SJSA1 (cell line): Measurements from ENCODE around the gene CCDC85C. TPM values are rescaled to one million over a fixed set of nuclear protein-coding genes. Genes with fewer than 3 reads are reported as not detected.

Experiments used
- DNase-seq, 2 experiments: peaks; one replicate each; pipeline ENCODE4 v3.0.0-alpha.2; 2015 to 2020; ENCODE audit warnings: low spot score in 2 of 2, low read depth in 1 of 2
- H3K27ac ChIP-seq: fragments of 250-450 bp; sonication (Bioruptor Pico); 2 replicates; pipeline ENCODE4 v1.5.1; 2020; ENCODE audit warnings: mild to moderate bottlenecking, moderate library complexity
- H3K27me3 ChIP-seq: fragments of 250-450 bp; sonication (Bioruptor Pico); replicated peaks from 2 replicates; pipeline ENCODE4 v1.5.1; 2020; ENCODE audit warnings: mild to moderate bottlenecking, moderate library complexity
- H3K36me3 ChIP-seq: fragments of 250-450 bp; sonication (Bioruptor Pico); 2 replicates; pipeline ENCODE4 v1.5.1; 2020; ENCODE audit warnings: mild to moderate bottlenecking
- H3K4me1 ChIP-seq: fragments of 250-450 bp; sonication (Bioruptor Pico); replicated peaks from 2 replicates; pipeline ENCODE4 v1.6.1; 2021; ENCODE audit warnings: mild to moderate bottlenecking
- H3K4me3 ChIP-seq: fragments of 250-450 bp; sonication (Bioruptor Pico); 2 replicates; pipeline ENCODE4 v1.5.1; 2020; ENCODE audit warnings: mild to moderate bottlenecking
- H3K9me3 ChIP-seq: fragments of 250-450 bp; sonication (Bioruptor Pico); replicated peaks from 2 replicates; pipeline ENCODE4 v1.5.1; 2020; ENCODE audit warnings: mild to moderate bottlenecking
- total RNA-seq: library from RNA; depleted of rRNA; stranded (reverse); fragments of >200 nt; shearing (Covaris generic); gene quantifications from 2 replicates; pipeline ENCODE4 v1.2.3, GENCODE V29; 2014

CCDC85C gene
- total RNA-seq, 1 experiment from 2014 or later = 25.8 TPM

DNA sequence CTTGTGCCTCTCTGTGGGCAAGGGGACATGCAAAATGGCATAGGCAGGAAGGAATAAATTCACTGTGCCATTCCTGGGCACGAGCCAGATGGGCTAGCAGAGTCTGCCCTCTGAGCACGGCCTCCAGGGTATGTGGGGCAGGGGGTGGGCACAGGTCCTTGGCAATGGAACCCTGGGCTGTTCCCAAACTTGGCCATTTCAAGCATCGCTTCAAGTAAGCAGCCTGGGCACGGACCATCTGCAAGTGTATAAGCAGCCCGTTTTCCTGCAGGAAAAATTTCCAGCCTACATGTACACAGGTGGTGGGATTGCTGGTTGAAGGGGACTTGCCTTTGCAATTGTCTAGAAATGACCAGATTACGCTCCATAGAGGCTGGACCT lies 40.3 kb downstream of the CCDC85C start:
- no peaks in the 10 kb centered on the region for H3K36me3 ChIP-seq
- H3K27ac ChIP-seq = no peak overlapping the region
- H3K9me3 ChIP-seq = no peaks in the 10 kb centered on the region
- DNase-seq = no peak
- H3K4me3 ChIP-seq = no peak overlapping the region
- H3K27me3 ChIP-seq = no peaks in the 10 kb centered on the region
- H3K4me1 ChIP-seq = peaks cover 45% of the 10 kb centered on the region

DNA sequence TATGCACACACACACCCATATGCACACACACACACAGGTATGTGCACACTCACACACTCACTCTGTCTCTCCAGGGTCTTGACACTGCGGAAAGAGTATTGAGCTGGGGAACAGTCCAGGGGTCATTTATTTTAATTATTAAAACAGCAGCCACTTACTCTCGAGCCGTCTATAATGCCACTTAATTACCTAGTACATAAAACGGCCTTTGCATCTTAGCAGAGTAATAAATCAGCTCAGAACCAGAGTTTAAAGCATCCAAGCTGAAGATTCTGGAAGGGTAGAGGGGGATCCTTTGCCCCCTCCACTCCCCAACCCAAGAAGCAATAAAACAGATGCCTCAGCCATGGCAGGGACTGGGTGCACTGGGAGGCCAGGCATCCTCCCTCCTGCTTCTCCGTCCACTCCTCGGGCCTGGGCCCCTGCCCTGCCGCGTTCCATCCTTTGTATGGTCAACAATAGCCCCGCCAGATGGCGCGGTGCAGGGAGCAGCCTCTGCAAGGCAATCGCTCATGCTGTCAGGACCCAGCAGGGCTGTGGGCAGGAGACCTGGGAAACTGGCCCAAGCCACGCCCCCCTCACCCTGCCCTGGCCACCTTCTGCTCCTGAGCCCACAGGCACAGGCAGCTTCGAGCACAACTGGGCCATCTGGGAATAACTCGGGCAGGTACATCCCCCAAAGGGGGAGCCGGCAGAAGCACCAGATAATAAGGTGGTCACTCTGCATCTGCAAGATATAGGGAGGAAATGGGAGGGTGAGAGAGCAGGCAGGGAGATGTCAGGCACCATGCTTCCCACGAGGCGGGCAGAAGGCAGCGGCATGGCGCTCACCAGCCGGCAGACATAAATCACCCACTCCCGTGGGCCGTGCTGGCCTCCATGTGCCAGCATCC lies 40.9 kb downstream of the CCDC85C start:
- no peaks in the 10 kb centered on the region for H3K9me3 ChIP-seq
- DNase-seq = peak; percentile 54 to 85
- no peaks in the 10 kb centered on the region for H3K27me3 ChIP-seq
- no peak overlapping the region for H3K4me3 ChIP-seq
- no peaks in the 10 kb centered on the region for H3K36me3 ChIP-seq
- peaks cover 39% of the 10 kb centered on the region for H3K4me1 ChIP-seq
- no peak overlapping the region for H3K27ac ChIP-seq

DNA sequence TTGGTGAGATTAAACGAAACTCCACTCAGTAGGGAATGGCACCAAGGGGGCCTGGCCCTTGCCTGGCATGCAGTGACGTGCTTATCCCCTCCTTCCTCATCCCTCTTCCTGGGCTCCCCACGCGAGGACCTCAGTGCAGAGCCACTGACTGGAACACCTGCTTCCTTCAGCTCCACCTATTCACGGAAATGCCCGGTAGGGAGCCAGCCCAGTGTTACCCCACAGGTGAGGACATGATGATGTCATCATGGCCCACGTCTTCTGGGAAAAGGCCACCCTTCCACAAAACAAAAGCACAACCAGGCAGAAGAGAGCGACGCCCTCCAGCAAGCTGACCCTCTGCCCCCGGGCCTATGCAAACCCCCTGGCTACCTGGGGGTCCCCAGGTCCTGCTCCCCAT lies 42.1 kb downstream of the CCDC85C start:
- Histone ChIP-seq H3K9me3 (no peaks in the 10 kb centered on the region), H3K27ac (no peak overlapping the region), H3K36me3 (no peaks in the 10 kb centered on the region; the same call in 1 of the 2 replicates), H3K27me3 (no peaks in the 10 kb centered on the region), H3K4me3 (no peak overlapping the region), H3K4me1 (peaks cover 39% of the 10 kb centered on the region)
- DNase-seq = no peak

DNA sequence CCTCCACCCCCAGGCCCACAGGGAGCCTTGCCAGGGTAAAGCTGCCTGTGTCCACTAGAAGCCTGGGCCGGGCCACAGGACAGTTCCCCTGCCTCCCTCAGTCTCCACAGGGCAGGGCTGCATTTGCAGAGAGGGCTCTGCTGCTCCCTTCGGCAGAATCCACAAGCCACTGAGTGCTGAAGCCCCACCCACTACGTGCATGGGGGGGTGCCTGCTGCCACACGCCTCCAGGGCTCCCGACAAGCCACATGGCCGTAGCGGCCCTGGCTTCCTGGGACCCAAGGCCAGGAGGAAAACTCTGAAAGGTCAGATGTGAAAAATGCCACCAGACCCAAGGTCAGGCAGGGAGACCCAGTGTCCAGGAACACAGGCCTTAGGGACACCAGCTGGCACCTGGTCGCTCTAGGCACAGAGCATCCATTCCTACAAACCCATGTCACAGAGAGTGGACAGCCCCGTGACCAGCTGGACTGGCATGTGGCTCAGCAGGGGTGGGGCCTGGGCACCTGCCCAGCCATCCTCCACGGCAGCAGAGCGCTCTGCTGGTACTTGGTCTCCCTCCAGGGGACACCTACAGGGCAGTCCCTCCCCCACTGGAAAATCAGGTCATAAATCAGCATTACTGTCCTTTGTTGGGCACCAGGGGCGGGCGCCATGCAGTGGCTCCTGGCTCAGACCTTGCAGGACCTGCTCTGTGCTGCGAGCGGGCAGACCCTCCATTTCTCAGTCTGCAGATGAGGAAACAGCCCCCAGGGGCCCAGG lies 42.9 kb downstream of the CCDC85C start:
- Histone ChIP-seq H3K4me1 (peaks cover 33% of the 10 kb centered on the region), H3K36me3 (no peaks in the 10 kb centered on the region; the same call in 1 of the 2 replicates), H3K4me3 (no peak overlapping the region), H3K9me3 (no peaks in the 10 kb centered on the region), H3K27me3 (no peaks in the 10 kb centered on the region), H3K27ac (no peak overlapping the region)
- no peak for DNase-seq

DNA sequence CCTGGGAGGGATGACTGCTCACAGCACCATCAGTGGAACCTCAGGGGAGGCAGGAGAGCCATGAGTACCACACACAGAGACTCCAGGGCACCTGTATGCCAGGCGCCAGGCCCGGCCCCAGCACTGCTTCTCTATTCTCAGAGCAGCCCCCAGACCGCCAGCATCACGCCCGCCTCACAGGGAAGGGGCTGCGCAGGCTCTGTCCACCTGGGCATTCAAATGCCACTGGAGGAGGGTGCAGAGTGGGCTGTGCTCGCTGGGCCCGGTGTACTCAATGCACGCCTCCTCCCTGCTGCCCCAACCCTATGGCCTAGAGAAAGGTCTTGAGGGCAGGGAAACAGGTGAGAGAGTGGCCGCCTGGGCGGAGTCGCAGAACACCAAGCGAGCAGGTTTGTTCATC lies 43.6 kb downstream of the CCDC85C start:
- no peak overlapping the region for H3K27ac ChIP-seq
- no peaks in the 10 kb centered on the region; the same call in 1 of the 2 replicates for H3K36me3 ChIP-seq
- no peaks in the 10 kb centered on the region for H3K9me3 ChIP-seq
- peaks cover 26% of the 10 kb centered on the region for H3K4me1 ChIP-seq
- no peak for DNase-seq
- H3K4me3 ChIP-seq = no peak overlapping the region
- H3K27me3 ChIP-seq = no peaks in the 10 kb centered on the region

DNA sequence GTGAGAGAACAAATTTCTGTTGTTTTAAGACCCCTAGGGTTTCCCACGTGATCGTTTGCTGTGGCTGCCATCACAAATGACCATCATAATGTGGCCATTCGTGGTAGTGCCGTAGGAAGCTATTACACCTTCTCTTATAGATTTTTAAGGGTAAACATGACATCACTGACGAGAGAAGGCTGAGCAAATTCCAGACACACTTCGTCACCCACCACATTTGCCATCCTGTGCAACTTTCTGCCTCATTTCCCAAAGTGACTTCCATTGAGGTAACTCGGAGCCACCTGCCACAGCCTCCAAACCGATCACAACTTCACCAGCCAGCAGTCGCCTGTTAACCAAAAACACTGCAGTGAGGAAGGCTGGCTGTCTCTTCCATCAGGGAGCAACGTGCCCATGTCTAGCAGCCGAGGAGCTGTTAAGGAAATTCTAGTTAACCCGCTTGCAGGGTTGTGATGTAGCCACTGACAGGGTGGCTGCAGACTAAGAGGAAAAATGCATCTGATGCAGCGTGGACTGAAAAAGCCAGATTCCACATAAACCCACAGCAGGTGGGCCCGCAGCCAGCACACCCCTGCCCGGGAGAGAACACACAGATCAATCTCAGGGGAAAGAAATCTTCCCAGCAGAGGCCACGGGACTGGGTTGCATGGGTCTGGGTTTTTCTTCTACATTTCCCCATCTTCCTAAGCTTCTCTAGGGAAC lies 44.6 kb downstream of the CCDC85C start:
- Histone ChIP-seq H3K4me1 (peaks cover 16% of the 10 kb centered on the region), H3K27ac (no peak overlapping the region)
- DNase-seq = no peak

DNA sequence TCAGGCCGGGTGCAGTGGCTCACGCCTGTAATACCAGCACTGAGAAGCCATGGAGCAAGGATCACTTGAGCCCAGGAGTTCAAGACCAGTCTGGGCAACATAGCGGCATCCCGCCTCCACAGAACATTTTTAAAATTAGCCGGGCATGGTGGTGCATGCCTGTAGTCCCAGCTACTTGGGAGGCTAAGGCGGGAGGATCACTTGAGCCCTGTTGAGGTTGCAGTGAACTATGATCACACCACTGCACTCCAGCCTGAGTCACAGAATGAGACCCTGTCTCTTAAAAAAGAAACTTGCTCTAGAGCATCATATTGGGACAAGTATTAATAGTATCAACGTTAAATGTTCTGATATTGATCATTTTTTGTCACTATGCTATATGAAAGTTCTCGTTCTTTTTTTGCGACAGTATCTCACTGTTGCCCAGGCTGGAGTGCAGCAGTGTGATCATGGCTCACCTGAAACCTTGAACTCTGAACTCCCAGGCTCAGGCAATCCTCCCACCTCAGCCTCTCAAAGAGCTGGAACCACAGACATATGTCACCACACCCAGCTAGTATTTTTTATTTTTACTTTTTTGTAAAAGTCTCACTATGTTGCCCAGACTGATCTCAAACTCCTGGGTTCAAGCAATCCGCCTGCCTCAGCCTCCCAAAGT lies 47.7 kb downstream of the CCDC85C start:
- peaks cover 9% of the 10 kb centered on the region; the same call in 1 of the 2 replicates for H3K4me1 ChIP-seq
- H3K27me3 ChIP-seq = no peaks in the 10 kb centered on the region
- H3K4me3 ChIP-seq = no peak overlapping the region
- no peak for DNase-seq
- H3K27ac ChIP-seq = no peak overlapping the region
- no peaks in the 10 kb centered on the region; the same call in 1 of the 2 replicates for H3K36me3 ChIP-seq
- no peaks in the 10 kb centered on the region for H3K9me3 ChIP-seq

More for the DNA sequence above, 44.6 kb downstream of the CCDC85C start:
- Histone ChIP-seq H3K9me3 (no peaks in the 10 kb centered on the region), H3K27me3 (no peaks in the 10 kb centered on the region), H3K4me3 (no peak overlapping the region), H3K36me3 (no peaks in the 10 kb centered on the region; the same call in 1 of the 2 replicates)

DNA sequence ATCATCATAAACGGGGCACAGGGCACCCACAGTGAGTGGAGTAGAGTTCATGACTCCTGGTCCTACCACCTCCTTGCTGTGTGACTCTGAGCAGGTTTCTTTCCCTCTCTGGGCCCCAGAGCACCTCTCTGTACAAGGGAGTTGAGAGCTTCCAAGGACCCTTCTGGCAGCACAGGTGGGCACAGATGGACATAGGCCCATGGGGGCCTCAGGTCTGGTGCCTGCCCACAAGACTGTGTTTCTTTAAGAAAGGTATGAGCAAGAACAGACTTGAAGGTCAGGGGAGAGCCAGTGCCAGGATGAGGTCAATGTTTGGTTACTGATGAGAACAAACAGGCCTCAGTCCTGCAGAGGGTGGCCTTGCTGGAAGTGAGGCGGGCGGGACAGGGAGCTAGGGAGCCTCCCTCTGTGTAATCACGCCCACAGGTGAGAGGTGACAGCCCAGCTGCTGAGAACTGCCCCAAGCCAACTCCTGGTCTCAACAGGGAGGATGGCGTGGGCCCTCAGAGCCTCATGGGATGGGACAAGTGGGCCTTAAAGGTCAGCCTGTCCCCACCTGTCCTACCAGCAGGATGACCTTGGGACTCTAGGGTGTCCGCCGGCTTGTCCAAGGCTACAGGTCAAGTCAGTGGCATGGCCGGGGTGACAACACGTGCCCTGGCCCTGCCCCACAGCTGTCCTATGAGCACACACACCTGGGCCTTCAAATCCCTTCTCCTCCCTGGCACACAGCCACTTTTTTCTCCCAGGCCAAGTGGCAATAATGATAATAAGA lies 49.1 kb downstream of the CCDC85C start:
- Histone ChIP-seq H3K36me3 (no peaks in the 10 kb centered on the region; the same call in 1 of the 2 replicates), H3K4me3 (no peak overlapping the region), H3K27me3 (no peaks in the 10 kb centered on the region), H3K4me1 (peaks cover 9% of the 10 kb centered on the region; the same call in 1 of the 2 replicates), H3K9me3 (no peaks in the 10 kb centered on the region), H3K27ac (no peak overlapping the region)
- no peak for DNase-seq

DNA sequence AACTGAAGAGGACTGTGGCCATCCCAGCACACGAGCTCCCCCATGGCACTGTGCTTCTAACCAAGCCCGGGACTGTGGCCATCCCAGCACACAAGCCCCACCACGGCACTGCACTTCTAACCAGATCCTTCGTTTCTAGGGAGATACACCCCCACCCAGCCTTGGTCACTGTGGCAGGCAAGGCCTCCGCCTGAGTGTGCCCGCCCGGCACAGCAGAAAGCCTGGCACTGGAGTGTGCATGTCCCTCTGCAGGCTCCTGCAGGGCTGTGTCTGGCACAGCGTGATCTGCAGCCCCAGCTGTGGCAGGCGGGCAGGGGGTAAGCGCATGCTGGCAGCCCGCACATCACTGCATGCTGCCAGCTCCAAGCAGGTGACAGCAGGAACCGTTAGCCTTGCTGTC lies 49.8 kb downstream of the CCDC85C start:
- no peak for DNase-seq
- H3K4me3 ChIP-seq = no peak overlapping the region
- H3K27ac ChIP-seq = no peak overlapping the region
- H3K4me1 ChIP-seq = peaks cover 9% of the 10 kb centered on the region; the same call in 1 of the 2 replicates
- no peaks in the 10 kb centered on the region for H3K27me3 ChIP-seq
- no peaks in the 10 kb centered on the region for H3K9me3 ChIP-seq
- no peaks in the 10 kb centered on the region; the same call in 1 of the 2 replicates for H3K36me3 ChIP-seq

DNA sequence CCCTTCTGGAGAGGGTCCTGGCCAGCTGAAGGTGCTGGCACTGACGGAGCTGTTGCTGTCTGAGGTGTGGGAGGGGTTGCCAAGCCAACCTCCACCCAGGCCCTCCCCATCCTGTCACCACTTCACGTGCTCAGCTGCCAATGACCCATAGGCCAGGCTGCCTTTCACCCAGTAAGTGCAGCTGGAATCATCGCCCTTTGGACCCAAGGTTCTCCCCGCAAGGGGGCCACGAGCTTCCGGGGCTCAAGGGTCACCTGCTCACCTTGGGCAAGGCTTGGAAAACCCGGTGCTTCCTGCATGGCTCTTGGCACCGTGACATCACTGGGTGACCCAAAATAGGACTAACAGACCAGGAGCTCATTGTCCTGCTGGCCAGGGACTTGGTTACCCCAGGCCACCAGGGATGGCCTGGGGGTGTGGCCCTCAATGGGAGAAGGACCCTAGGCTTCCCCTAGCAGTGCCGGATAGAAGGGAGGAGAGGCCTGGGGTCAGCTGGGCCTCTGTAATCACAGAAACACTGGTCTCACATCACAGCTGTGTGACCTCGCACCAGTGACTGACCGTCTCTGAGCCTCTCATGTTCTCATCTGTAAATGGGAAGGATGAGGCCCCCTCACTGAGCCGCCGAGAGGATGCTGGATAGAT lies 51.3 kb downstream of the CCDC85C start:
- H3K27ac ChIP-seq = no peak overlapping the region
- no peaks in the 10 kb centered on the region for H3K9me3 ChIP-seq
- H3K27me3 ChIP-seq = no peaks in the 10 kb centered on the region
- peaks cover 9% of the 10 kb centered on the region; the same call in 1 of the 2 replicates for H3K4me1 ChIP-seq
- no peak overlapping the region for H3K4me3 ChIP-seq
- H3K36me3 ChIP-seq = no peaks in the 10 kb centered on the region; the same call in 1 of the 2 replicates
- DNase-seq = no peak

DNA sequence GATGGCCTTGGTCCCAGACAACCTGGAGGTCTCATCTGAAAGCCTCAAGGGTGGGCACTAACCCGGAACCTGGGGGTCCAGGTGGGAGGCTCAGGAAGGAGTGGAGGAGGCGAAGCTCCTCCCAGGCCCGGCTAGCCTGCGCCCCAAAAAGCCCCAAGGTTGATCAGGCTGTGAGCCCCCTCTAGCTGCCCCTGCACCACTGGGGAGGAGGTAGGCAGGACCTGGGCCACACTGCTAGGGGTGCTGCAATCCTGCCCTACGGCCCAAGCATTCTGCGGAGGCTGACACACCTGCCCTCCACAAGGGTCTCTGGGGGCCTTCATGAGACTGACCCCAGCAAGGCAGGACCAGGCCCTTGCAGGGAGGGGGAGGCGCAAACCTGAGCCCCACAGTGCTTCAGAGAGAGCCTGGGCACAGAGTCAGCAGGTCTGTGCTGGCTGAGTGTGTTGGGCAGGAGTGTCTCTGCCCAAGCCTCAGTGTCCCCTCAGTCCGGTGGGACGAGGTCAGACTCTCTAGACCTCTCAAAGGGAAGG lies 51.9 kb downstream of the CCDC85C start:
- no peak for DNase-seq

More for the DNA sequence above, 51.9 kb downstream of the CCDC85C start:
- Histone ChIP-seq H3K36me3 (no peaks in the 10 kb centered on the region; the same call in 1 of the 2 replicates), H3K27ac (no peak overlapping the region), H3K9me3 (no peaks in the 10 kb centered on the region), H3K4me1 (peaks cover 9% of the 10 kb centered on the region; the same call in 1 of the 2 replicates), H3K27me3 (no peaks in the 10 kb centered on the region), H3K4me3 (no peak overlapping the region)
